Globus pallidus (tissue), 1 donor: Measurements from ENCODE around the gene RAPGEFL1.
"Not testable (repeated sequence)": the region's sequence is repeated elsewhere in the genome, so short reads cannot be mapped to it uniquely, and the experiment has no call there.

Experiments used
- DNase-seq: peaks from one replicate; pipeline ENCODE4 v3.0.0-alpha.2; 2015; ENCODE audit warnings: low spot score

RAPGEFL1 gene

GRCh38 chr17:40209404-40210093 lies 32.3 kb downstream of the RAPGEFL1 start:
- DNase-seq = no peak

DNA sequence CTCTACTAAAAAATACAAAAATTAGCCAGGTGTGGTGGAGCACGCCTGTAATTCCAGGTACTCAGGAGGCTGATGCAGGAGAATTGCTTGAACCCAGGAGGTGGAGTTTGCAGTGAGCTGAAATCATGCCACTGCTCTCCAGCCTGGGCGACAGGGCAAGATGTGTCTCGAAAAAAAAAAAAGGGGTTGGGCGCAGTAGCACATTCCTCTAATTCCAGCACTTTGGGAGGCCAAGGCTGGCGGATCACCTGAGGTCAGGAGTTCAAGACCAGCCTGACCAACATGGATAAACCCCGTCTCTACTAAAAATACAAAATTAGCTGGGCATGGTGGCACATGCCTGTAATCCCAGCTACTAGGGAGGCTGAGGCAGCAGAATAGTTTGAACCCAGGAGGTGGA lies 36.6 kb downstream of the RAPGEFL1 start:
- DNase-seq = not testable (repeated sequence)

GRCh38 chr17:40218006-40218739 lies 40.9 kb downstream of the RAPGEFL1 start:
- no peak for DNase-seq

DNA sequence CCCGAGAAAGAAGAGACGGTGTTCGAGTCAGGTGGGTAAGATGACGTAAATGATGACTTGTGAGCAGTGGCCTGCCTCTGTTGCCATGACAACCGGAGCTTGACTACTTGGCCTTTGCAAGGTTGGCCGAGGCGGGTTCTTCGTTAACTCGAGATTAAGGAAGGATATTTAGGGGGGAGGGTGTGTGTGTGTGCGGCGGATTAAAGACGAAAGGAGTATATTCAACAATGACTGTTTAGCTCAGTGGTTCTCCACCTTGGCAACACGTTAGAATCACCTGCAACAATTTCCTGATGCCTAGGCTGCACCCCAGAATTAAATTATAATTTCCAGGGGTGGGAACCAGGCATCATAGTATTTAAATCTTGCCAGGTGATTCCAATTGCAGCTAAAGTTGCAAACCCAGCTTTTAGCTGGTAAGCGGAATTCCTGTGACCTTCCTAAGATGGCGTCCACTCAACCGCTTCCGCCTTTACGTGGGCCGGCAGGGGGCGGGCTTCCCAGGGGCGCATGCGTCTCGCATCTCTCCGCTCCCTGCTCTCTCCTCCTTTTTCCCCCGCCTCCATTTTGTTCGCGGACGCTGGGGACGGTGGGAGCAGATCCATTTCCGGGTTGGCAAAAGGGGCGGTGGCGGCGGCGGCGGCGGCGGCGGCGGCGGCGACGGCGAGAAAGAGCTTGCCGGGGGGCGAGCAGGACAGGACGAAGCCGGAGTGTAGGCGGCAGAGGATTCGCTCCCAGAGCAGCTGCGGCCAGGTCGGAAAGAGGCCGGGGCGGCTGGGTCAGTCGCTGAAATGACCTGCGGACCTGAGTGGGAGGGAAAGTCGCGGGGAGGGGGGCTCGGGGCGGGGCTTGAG lies 41.7 kb downstream of the RAPGEFL1 start, which contains the start of gene WIPF2:
WIPF2 (plus strand) TSS at position 565 of the 854 bp plus-strand sequence. CDS start 37,156 bp downstream, outside the sequence.
- DNase-seq = peak; percentile 96

GRCh38 chr17:40219594-40220338 lies 42.5 kb downstream of the RAPGEFL1 start:
- no peak for DNase-seq

DNA sequence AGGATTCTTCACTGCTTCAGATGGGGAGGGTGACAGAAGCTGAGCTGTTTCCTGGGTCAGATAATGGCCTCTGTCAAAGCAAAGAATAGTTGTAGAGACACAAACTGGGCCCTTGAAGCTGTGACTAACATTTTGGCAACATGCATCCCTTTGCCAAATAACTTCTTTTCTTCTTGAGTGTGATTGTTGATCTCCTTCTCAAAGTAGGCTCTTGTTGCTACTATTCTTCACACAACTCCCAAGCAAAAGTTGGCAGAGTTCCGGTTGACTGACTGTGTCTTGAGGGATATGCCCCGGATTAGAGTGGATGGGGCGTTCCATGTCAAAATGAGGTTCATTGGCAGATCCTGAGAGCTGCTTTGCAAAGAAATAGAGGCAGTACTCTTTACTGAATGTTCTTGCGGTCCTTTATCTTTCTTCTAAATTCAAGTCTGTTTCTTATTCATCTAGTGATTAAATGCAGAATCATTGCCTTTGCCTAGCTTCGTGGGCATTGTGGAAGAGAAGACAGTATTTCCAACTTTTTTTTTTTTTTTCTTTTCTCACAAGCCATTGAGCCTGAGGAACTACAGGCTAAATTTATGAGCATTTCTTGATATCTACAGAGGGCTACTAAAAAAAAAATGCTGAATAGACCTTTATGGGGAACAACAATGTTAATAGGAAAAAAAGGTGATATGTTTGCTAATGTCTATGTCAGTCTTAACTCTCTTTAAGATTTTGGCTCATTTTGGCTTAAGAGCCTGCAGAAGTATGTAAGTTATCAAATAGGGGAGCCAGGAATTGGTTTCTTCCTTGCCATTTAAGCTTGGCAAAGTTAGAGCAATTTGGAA lies 47.7 kb downstream of the RAPGEFL1 start:
- peak; percentile 81 for DNase-seq

- DNase-seq = not testable (repeated sequence)
Observed at GRCh38 chr17:40229146-40229545, 51.9 kb downstream of the RAPGEFL1 start.

DNA sequence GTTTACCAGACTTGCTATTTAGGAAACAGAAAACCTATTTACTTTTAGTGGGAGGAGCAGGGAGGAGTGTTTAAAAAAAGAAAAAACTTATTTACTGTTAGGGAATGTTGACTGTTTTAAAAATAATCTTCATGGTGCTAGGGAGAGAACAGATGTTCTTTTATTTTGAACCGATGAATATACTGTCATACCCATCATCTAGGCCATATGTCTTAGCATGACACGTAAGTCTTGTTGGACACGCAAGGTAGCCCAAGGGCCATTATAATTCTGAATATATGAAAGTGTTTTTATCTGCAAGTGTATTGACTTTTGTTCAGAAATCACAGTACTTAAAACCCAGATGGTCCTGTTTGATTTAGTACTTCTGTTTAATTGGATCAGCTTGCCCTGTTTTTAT lies 53.4 kb downstream of the RAPGEFL1 start:
- DNase-seq = no peak

GRCh38 chr17:40231928-40232327 lies 54.7 kb downstream of the RAPGEFL1 start:
- not testable (repeated sequence) for DNase-seq

DNA sequence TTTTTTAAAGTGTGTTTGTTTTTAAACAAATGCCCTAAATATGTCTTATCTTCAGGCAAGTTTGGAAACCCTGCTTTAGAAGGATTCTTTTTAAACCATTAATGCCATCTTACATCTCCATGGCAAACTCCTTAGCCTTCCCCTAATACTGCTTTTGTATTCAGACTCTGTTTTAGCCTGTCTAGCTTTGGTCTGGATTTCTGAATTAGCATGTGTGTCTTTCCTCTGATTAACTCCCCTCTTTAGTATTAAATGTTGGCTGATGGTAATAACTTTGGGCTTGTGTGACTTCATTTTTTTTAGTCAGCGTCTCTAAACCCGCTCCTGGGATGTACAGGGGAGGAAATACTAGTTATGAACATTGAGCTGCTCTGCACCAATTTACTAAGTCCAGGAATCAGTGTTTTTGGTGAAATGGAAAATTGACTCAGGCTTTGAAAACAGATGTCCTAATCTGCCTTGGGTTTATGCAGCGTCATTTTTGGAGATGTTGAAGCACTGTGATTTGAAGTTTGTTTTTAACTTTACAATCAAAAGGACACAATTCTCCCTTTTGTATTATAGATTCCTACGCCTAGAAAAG lies 64.1 kb downstream of the RAPGEFL1 start:
- no peak for DNase-seq

- no peak for DNase-seq
Observed at GRCh38 chr17:40242774-40243173, 65.5 kb downstream of the RAPGEFL1 start.

GRCh38 chr17:40243761-40244160 lies 66.5 kb downstream of the RAPGEFL1 start:
- DNase-seq = no peak

DNA sequence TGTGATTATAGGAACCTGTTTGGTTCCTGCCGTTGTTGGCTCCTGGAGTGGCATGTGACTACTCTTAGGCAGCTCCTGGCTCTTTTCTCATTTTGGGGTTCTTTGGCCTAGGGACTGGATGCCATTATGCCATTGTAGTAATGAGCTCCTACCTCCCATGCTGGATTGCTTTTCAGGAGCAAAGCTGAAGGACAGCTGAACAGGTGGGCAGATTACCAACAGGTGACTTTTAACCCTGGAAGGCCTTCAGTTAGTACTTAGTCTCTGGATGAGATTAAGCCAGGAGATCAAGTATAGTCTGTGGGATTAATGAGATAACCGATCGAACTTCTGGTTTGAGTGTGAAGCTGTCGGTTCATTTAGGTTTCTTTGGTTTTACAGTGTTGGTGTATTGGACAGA lies 67.0 kb downstream of the RAPGEFL1 start:
- no peak for DNase-seq
